Measurements from ENCODE around the gene MARCHF4. TPM values are rescaled to one million over a fixed set of nuclear protein-coding genes. Genes with fewer than 3 reads are reported as not detected.

MARCHF4 gene, protein sequence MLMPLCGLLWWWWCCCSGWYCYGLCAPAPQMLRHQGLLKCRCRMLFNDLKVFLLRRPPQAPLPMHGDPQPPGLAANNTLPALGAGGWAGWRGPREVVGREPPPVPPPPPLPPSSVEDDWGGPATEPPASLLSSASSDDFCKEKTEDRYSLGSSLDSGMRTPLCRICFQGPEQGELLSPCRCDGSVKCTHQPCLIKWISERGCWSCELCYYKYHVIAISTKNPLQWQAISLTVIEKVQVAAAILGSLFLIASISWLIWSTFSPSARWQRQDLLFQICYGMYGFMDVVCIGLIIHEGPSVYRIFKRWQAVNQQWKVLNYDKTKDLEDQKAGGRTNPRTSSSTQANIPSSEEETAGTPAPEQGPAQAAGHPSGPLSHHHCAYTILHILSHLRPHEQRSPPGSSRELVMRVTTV
- total RNA-seq (2021) (2.4 and 6.1 TPM in 2 replicates), Bru-seq, nascent RNA (percentile 44 among the genes with signal in this experiment), BruChase-seq, experiment 1, labeled RNA remaining after a 2-hour chase (percentile 43 among the genes with signal in this experiment), BruChase-seq, experiment 2, labeled RNA remaining after a 6-hour chase (percentile 57 among the genes with signal in this experiment)
- long read RNA-seq, partial matches to known transcripts = 0 of 6 reads
- long read RNA-seq, other reads (novel, unspliced or antisense) = 6 of 6 reads

DNA sequence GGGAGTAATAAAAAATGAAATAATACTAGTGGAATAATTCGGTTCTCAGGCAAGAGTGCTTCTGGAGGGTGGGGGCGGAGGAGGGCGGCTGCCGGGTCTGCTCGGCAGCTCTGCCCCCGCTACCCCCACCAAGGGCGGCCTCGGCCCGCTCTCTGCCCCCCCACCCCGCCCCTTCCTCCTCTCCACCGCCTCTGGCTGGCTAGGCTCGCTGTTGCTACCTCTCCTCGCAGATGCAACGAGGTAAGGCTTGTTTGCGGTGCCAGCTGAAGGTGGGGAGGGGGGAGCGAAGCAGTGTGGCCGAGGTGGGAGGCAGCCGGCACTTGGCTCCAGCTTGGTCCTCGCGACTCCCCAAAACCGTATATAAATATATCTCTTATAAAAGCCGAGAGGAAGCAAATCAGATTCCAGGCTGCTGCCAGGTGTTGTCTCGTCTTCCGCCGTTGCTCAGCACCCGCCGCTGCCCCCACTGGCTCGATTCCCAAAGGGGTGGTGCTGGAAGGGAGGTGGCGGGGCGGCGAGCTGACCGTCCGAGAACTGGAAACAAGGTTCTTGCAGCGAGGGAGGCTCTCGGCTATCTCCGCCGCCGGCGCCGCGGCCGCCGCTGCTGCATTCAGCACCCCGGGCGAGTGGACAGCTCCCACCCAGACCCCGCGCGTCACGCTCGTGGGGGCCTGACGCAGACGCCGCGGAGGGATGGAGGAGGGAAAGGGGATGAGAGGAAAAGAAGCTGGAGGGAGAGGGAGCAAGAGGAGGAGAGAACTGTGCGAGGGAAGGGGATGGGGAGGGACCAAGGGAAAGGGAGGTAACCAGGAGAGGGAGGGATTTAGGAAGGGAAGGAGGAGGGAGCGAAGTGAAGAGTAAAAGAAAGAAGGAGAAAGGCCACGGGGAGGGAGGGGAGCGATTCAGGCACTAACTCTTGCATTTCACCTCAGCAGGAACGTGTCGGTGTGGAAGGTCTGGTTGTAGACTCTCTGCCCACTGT lies at the start of gene MARCHF4:
Gene MARCHF4 (minus strand): TSS at position 763 of the 982 bp plus-strand sequence. CDS start 2,223 bp downstream, outside the sequence.
- no peak within 1 kb of the TSS for H3K27ac ChIP-seq (ENCODE audit: low read depth, low read length, poor library complexity, severe bottlenecking)
- peak; percentile 83 for DNase-seq (ENCODE audit: low spot score)
- peaks cover 21% of the 10 kb centered on the region for H3K27me3 ChIP-seq (replicated peaks; ENCODE audit: insufficient read depth, low read depth, low read length, poor library complexity)
- TF ChIP-seq, protein P1, sequence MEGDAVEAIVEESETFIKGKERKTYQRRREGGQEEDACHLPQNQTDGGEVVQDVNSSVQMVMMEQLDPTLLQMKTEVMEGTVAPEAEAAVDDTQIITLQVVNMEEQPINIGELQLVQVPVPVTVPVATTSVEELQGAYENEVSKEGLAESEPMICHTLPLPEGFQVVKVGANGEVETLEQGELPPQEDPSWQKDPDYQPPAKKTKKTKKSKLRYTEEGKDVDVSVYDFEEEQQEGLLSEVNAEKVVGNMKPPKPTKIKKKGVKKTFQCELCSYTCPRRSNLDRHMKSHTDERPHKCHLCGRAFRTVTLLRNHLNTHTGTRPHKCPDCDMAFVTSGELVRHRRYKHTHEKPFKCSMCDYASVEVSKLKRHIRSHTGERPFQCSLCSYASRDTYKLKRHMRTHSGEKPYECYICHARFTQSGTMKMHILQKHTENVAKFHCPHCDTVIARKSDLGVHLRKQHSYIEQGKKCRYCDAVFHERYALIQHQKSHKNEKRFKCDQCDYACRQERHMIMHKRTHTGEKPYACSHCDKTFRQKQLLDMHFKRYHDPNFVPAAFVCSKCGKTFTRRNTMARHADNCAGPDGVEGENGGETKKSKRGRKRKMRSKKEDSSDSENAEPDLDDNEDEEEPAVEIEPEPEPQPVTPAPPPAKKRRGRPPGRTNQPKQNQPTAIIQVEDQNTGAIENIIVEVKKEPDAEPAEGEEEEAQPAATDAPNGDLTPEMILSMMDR (conservative IDR thresholded peaks at IDR 0.05; ENCODE audit: low read depth, low read length) = no peak
- no peak for TF ChIP-seq EZH2 (IDR thresholded peaks at IDR 0.05; ENCODE audit: borderline replicate concordance, low read depth, low read length, poor library complexity, severe bottlenecking)
- POLR2A ChIA-PET (ENCODE audit: low non-redundant PET) = no interaction called here
- peak within 1 kb of the TSS; percentile 48 for H3K4me3 ChIP-seq (ENCODE audit: low read depth, low read length, poor library complexity, severe bottlenecking)
- H3K4me1 ChIP-seq (ENCODE audit: insufficient read depth, low read length, poor library complexity, severe bottlenecking) = peaks cover 28% of the 10 kb centered on the region
- BruUV-seq (replicated peaks) = no TSS peak
- no peaks in the 10 kb centered on the region for H3K9me3 ChIP-seq (ENCODE audit: low read depth, low read length, poor library complexity, severe bottlenecking)
- no peaks in the 10 kb centered on the region for H3K36me3 ChIP-seq (ENCODE audit: insufficient read depth, low read length, poor library complexity, severe bottlenecking)
- intact Hi-C loops (cut with micrococcal nuclease; ENCODE audit: unreplicated experiment) = no loop called here
- CTCF ChIA-PET = no interaction called here

DNA sequence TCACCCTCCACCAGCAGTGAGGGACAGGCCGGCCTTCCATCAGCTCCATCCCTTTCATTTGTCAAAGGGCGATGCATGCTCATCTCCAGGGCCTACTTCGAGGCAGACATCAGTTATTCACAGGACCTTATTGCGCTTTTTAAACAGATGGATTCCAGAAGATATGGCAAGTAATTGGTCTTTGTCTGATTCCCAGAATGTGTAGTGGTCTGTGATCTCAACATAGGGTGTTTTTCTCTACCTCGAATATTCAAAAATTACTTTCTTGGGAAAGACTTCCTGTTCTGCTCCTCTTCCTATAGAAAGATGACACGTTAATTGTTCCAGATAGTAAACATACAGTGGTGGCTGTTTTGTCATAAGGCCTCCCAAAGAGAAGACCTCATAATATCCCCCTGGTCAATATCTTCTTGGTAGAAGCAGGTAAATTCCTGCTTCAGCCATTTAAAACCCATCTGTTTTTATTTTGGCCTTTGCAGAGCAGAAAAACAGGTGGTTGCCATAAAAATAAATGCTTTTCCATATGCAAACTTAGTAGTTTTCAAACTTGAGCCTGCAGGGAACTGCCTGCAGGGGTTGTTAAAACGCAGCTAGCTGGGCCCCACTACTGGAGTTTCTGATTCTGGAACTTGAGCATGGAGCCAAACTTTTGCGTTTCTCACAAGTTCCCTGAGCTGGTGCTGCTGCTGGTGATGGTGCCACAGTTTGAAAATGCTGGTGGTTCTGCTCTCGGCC lies 48.3 kb upstream of the MARCHF4 start:
- POLR2A ChIA-PET (ENCODE audit: low non-redundant PET) = no interaction called here
- BruUV-seq (replicated peaks) = no TSS peak
- intact Hi-C loops (cut with micrococcal nuclease; ENCODE audit: unreplicated experiment) = no loop called here
- H3K36me3 ChIP-seq (ENCODE audit: insufficient read depth, low read length, poor library complexity, severe bottlenecking) = no peaks in the 10 kb centered on the region
- no peak for TF ChIP-seq EZH2 (IDR thresholded peaks at IDR 0.05; ENCODE audit: borderline replicate concordance, low read depth, low read length, poor library complexity, severe bottlenecking)
- TF ChIP-seq, protein P1 (conservative IDR thresholded peaks at IDR 0.05; ENCODE audit: low read depth, low read length) = no peak
- CTCF ChIA-PET = no interaction called here
- H3K9me3 ChIP-seq (ENCODE audit: low read depth, low read length, poor library complexity, severe bottlenecking) = no peaks in the 10 kb centered on the region
- H3K27me3 ChIP-seq (replicated peaks; ENCODE audit: insufficient read depth, low read depth, low read length, poor library complexity) = no peaks in the 10 kb centered on the region
- H3K4me3 ChIP-seq (ENCODE audit: low read depth, low read length, poor library complexity, severe bottlenecking) = no peak overlapping the region
- no peak overlapping the region for H3K27ac ChIP-seq (ENCODE audit: low read depth, low read length, poor library complexity, severe bottlenecking)
- DNase-seq (ENCODE audit: low spot score) = no peak
- H3K4me1 ChIP-seq (ENCODE audit: insufficient read depth, low read length, poor library complexity, severe bottlenecking) = no peaks in the 10 kb centered on the region
